HepG2 (cell line): ENCODE measurements around the gene TEAD1. TPM values are rescaled to one million over a fixed set of nuclear protein-coding genes. Genes with fewer than 3 reads are reported as not detected.

Experiments
- ATAC-seq: fragments of 200-7000 bp; cut with Tn5 transposase; 3 replicates; pipeline ENCODE4 v1.9.1; 2020; ENCODE audit warnings: mild to moderate bottlenecking, moderate library complexity
- BruUV-seq: library from RNA; stranded (reverse); fragments of 400-500 nt; replicated peaks from 2 replicates; lab custom pipeline; 2021; lab: Mats Ljungman, UMichigan
- CTCF ChIA-PET: fragments of 300-600 bp; formaldehyde crosslinking; extraction: SDS; loops from one replicate; lab custom pipeline; 2021; ENCODE audit warnings: low total read pairs, inconsistent platforms, low intra/inter-chr PET ratio; lab: Yijun Ruan, JAX
- POLR2A ChIA-PET: fragments of 350-600 bp; sonication (Branson Sonifier 250); formaldehyde crosslinking; loops from one replicate; lab custom pipeline; 2020; ENCODE audit warnings: antibody characterized with exemption, inconsistent platforms; lab: Yijun Ruan, JAX
- DNase-seq: peaks from one replicate; pipeline ENCODE4 v3.0.0-alpha.2; 2015; ENCODE audit warnings: low spot score
- FAIRE-seq: peaks from 3 replicates; lab custom pipeline; 2011; peaks lifted over from hg19 to GRCh38; lab: Jason Lieb, UNC
- H2AFZ ChIP-seq: one replicate; pipeline ENCODE4 v1.6.1; 2011; ENCODE audit warnings: low read length, inconsistent platforms
- H3K27ac ChIP-seq: fragments of 300-600 bp; 3 replicates; pipeline ENCODE4 v1.8.0; 2011; ENCODE audit warnings: mixed run types, mild to moderate bottlenecking, mixed read lengths, low read length, inconsistent platforms; ENCODE audit not compliant: insufficient read depth; ENCODE audit errors: extremely low read length
- H3K27me3 ChIP-seq, 2 experiments: fragments of 200-600 bp in 1 of 2; 2 replicates in 1 of 2; 3 replicates in 1 of 2; pipeline versions ENCODE4 v1.6.0 to v1.8.0; 2011; ENCODE audit warnings: low read length in 2 of 2, mild to moderate bottlenecking in 2 of 2, moderate library complexity in 2 of 2, inconsistent platforms in 1 of 2; ENCODE audit not compliant: insufficient read depth in 2 of 2, control insufficient read depth in 1 of 2
- H3K36me3 ChIP-seq, 2 experiments: fragments of 200-600 bp in 1 of 2; replicated peaks in 1 of 2; 2 replicates in 1 of 2; 3 replicates in 1 of 2; pipeline versions ENCODE4 v1.5.1 to v1.8.0; 2011; ENCODE audit warnings: low read length in 2 of 2, inconsistent platforms in 1 of 2; ENCODE audit not compliant: insufficient read depth in 2 of 2, control insufficient read depth in 1 of 2
- H3K4me1 ChIP-seq: 2 replicates; pipeline ENCODE4 v1.5.1; 2012; ENCODE audit warnings: low read length, inconsistent platforms; ENCODE audit not compliant: insufficient read depth
- H3K4me2 ChIP-seq: 2 replicates; pipeline ENCODE4 v1.6.0; 2011; ENCODE audit warnings: low read depth, low read length, inconsistent platforms
- H3K4me3 ChIP-seq, 3 experiments: fragments of 200-600 bp in 1 of 3; sonication (generic), shearing (Covaris generic) in 1 of 3; replicated peaks in 1 of 3; 2 replicates each; pipeline ENCODE4 v1.5.1; 2011 to 2016; ENCODE audit warnings: low read length in 3 of 3, inconsistent platforms in 2 of 3, low read depth in 2 of 3, mild to moderate bottlenecking in 2 of 3, control low read depth in 1 of 3, mixed read lengths in 1 of 3; ENCODE audit not compliant: insufficient read depth in 1 of 3
- H3K79me2 ChIP-seq: one replicate; pipeline ENCODE4 v1.6.1; 2011; ENCODE audit warnings: low read length, inconsistent platforms; ENCODE audit not compliant: insufficient read depth
- H3K9ac ChIP-seq: 2 replicates; pipeline ENCODE4 v1.6.0; 2011; ENCODE audit warnings: mild to moderate bottlenecking, low read depth, low read length, inconsistent platforms; ENCODE audit not compliant: insufficient read depth
- H3K9me3 ChIP-seq: 2 replicates; pipeline ENCODE4 v1.5.1; 2012; ENCODE audit warnings: mild to moderate bottlenecking, low read length
- H4K20me1 ChIP-seq: 2 replicates; pipeline ENCODE4 v1.6.0; 2011; ENCODE audit warnings: inconsistent platforms, mild to moderate bottlenecking, low read length, moderate library complexity; ENCODE audit not compliant: insufficient read depth
- CBX2 ChIP-seq, 2 experiments: fragments of 200-600 bp in 1 of 2; sonication (generic); formaldehyde crosslinking in 1 of 2; IDR thresholded peaks; 2 replicates each; pipeline versions ENCODE4 v1.7.0 to v1.8.1; 2018 to 2022; ENCODE audit warnings: low read depth in 2 of 2, low read length in 1 of 2, mild to moderate bottlenecking in 1 of 2, missing genetic modification reagents in 1 of 2
- MAFF ChIP-seq: IDR thresholded peaks from 2 replicates; pipeline ENCODE4 v1.6.1; 2011; ENCODE audit warnings: low read depth, low read length, improper control_type of control experiment
- MAFK ChIP-seq, 2 experiments: IDR thresholded peaks in 1 of 2; conservative IDR thresholded peaks in 1 of 2; 2 replicates each; pipeline ENCODE4 v1.6.1; 2011; ENCODE audit warnings: improper control_type of control experiment in 2 of 2, low read length in 2 of 2
- REST ChIP-seq, 2 experiments: IDR thresholded peaks; 2 replicates each; pipeline ENCODE4 v1.6.1; 2011 to 2012; ENCODE audit warnings: low read length in 2 of 2, borderline replicate concordance in 1 of 2, low read depth in 1 of 2, mild to moderate bottlenecking in 1 of 2, moderate library complexity in 1 of 2
- WGBS: methylation state at CpG from one replicate; pipeline ENCODE4 v1.1.6; 2017; ENCODE audit warnings: low lambda C conversion rate; 5-methylcytosine and 5-hydroxymethylcytosine counted together
- in situ Hi-C: cut with HindIII; loops from 2 replicates; pipeline ENCODE4 v1.10.0; 2017; ENCODE audit warnings: low pct_unique_long_range_greater_than_20kb; ENCODE audit not compliant: extremely low pct_ligation_motif_present
- intact Hi-C: fragments of 100-400 bp; cut with micrococcal nuclease; formaldehyde crosslinking; loops from one replicate; pipeline ENCODE4 v1.10.0; 2022; ENCODE audit not compliant: unreplicated experiment
- polyA plus RNA-seq, 8 experiments: library from polyadenylated mRNA; depleted of rRNA in 3 of 8; stranded (reverse) in 7 of 8; unstranded in 1 of 8; fragments of >200 nt; fragmentation: Illumina TruSeq in 4 of 8; extraction: Trizol in 4 of 8; gene quantifications; 2 replicates each; pipeline versions ENCODE4 v1.2.1 to v1.2.3, GENCODE V29; 2011 to 2016; ENCODE audit warnings: low read depth in 4 of 8, missing spikeins in 1 of 8, mixed read lengths in 1 of 8; ENCODE audit not compliant: insufficient read depth in 1 of 8
- total RNA-seq, 5 experiments: library from RNA; depleted of rRNA; stranded (reverse); fragments of >200 nt; fragmentation: Illumina TruSeq; extraction: Trizol; gene quantifications; 2 replicates each; pipeline ENCODE4 v1.2.3, GENCODE V29; 2016; ENCODE audit warnings: low read depth in 1 of 5

TEAD1 gene
- total and polyA plus RNA-seq, 2 of the 13 experiments (the other 11 are each of a cell fraction or from before 2014, with no cell fraction given): 20.1 to 30.5 TPM

GRCh38 chr11:12922418-12922817, 248.2 kb downstream of the TEAD1 start:
- intact Hi-C loops: no loop called here
- peaks cover 5 to 20% of the 10 kb centered on the region in 2 experiments; a peak in 3 of 5 replicates for H3K36me3 ChIP-seq
- H3K4me3 ChIP-seq: no peak overlapping the region
- H3K79me2 ChIP-seq: no peaks in the 10 kb centered on the region
- DNase-seq (no peak), FAIRE-seq (no peak), ATAC-seq (no peak)
- peak in 1 of 2 experiments; percentile 52; a peak in 2 of 4 replicates for TF ChIP-seq MAFK (conservative IDR thresholded peaks at IDR 0.05 in 1 of 2, IDR thresholded peaks at IDR 0.05 in 1 of 2; ENCODE audit: low read length in 2 of 2)
- TF ChIP-seq CBX2 (IDR thresholded peaks at IDR 0.05; ENCODE audit: low read depth, low read length): no peak
- TF ChIP-seq CBX2 (CRISPR knock-in tag; IDR thresholded peaks at IDR 0.05; ENCODE audit: low read depth): no peak
- TF ChIP-seq MAFF: peak; percentile 35; the same call in 1 of the 2 replicates
- ChIA-PET CTCF (no interaction called here), POLR2A (no interaction called here)
- no peak overlapping the region for H3K4me2 ChIP-seq
- in situ Hi-C loops: no loop called here
- H3K27ac ChIP-seq: no peak overlapping the region
- BruUV-seq: no TSS peak
- no peak overlapping the region for H2AFZ ChIP-seq
- H3K9me3 ChIP-seq: no peaks in the 10 kb centered on the region
- no peaks in the 10 kb centered on the region for H4K20me1 ChIP-seq
- WGBS: 98% methylated on average over 7 of the region's 7 CpGs
- no peak overlapping the region for H3K9ac ChIP-seq
- no peaks in the 10 kb centered on the region for H3K27me3 ChIP-seq
- H3K4me1 ChIP-seq: no peaks in the 10 kb centered on the region

DNA sequence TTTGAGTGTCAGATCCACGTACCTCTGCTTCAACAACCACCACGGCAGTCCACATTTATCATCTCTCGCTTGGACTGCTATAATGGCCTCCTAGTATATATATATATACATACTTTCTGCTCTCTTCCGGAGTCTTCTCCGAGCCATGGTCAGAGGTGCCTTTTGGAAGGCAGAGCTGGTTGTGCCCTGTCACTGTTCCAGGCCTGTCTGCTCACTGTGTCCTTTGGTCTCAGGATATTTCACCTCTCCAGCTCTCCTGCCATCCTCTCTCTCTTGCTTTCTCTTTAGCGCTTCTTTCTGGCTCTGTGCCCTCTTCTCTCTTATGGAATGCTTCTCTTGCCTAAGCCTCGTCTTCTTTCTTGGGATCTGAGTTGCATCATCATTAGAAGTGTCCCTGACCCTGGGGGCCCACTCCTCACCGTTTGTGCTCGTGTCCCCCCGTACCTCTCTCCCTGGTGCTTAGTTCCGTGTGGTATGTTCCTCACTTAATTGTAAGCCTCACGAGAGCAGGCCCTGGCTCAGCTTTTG, 248.8 kb downstream of the TEAD1 start:
- ChIA-PET CTCF (no interaction called here), POLR2A (no interaction called here)
- DNase-seq (no peak), ATAC-seq (no peak), FAIRE-seq (no peak)
- H4K20me1 ChIP-seq: no peaks in the 10 kb centered on the region
- no peak overlapping the region for H3K9ac ChIP-seq
- H3K79me2 ChIP-seq: no peaks in the 10 kb centered on the region
- no peak overlapping the region for H3K27ac ChIP-seq
- H3K4me1 ChIP-seq: no peaks in the 10 kb centered on the region
- H2AFZ ChIP-seq: no peak overlapping the region
- WGBS: 93% methylated on average over 12 of the region's 12 CpGs
- intact Hi-C loops: no loop called here
- no peaks in the 10 kb centered on the region for H3K9me3 ChIP-seq
- H3K36me3 ChIP-seq: peaks cover 5 to 20% of the 10 kb centered on the region in 2 experiments; a peak in 3 of 5 replicates
- no peaks in the 10 kb centered on the region for H3K27me3 ChIP-seq
- TF ChIP-seq REST (IDR thresholded peaks at IDR 0.05; ENCODE audit: borderline replicate concordance in 1 of 2, low read depth in 1 of 2, low read length in 2 of 2): no peak
- H3K4me3 ChIP-seq: no peak overlapping the region
- in situ Hi-C loops: no loop called here
- BruUV-seq: no TSS peak
- no peak overlapping the region for H3K4me2 ChIP-seq
